ENCODE measurements around the gene PLXNC1. TPM values are rescaled to one million over a fixed set of nuclear protein-coding genes. Genes with fewer than 3 reads are reported as not detected.
A peak's percentile ranks its signal among the peaks of the same experiment; 100 is the strongest.

The PLXNC1 gene
- total and polyA plus RNA-seq, 4 experiments from 2014 or later = 2.9 to 27.6 (median 17.3) TPM

GRCh38 chr12:94141892-94142291 lies 6.5 kb upstream of the PLXNC1 start:
- no peak for DNase-seq
- intact Hi-C loops (cut with micrococcal nuclease) = loop anchor here (10.0 kb wide), 2 partner anchors 503 to 1393 kb away; no protein-coding TSS in a partner anchor
- POLR2A ChIA-PET (ENCODE audit: partially characterized antibody) = no interaction called here
- Mint-ChIP-seq H3K4me1 (peaks cover 0 to 10% (median 4%) of the 10 kb centered on the region in 4 donors), H3K27ac (no peak overlapping the region), H3K27me3 (no peaks in the 10 kb centered on the region), H3K36me3 (no peaks in the 10 kb centered on the region), H3K4me3 (no peak overlapping the region), H3K9me3 (no peaks in the 10 kb centered on the region)
- CTCF ChIA-PET (ENCODE audit: partially characterized antibody) = interaction anchor here (0.7 to 5.0 kb wide), 5 partner anchors 6 to 393 kb away, joined by 3 to 34 read pairs (median 10); no protein-coding TSS in a partner anchor
- Histone ChIP-seq H3K27me3 (ENCODE audit: insufficient read depth, low read length) (no peaks in the 10 kb centered on the region), H3K4me3 (ENCODE audit: low read length in 2 of 2) (no peak overlapping the region), H3K27ac (ENCODE audit: low read depth, low read length) (no peak overlapping the region), H3K4me1 (ENCODE audit: insufficient read depth, low read length) (no peaks in the 10 kb centered on the region), H3K9me3 (ENCODE audit: control insufficient read depth in 1 of 2, low read length in 2 of 2) (no peaks in the 10 kb centered on the region), H3K36me3 (ENCODE audit: insufficient read depth, low read length) (no peaks in the 10 kb centered on the region)

- Histone ChIP-seq H3K4me1 (ENCODE audit: insufficient read depth, low read length) (peaks cover 6% of the 10 kb centered on the region), H3K27ac (ENCODE audit: low read depth, low read length) (no peak overlapping the region), H3K4me3 (ENCODE audit: low read length in 2 of 2) (no peak overlapping the region), H3K9me3 (ENCODE audit: control insufficient read depth in 1 of 2, low read length in 2 of 2) (no peaks in the 10 kb centered on the region), H3K36me3 (ENCODE audit: insufficient read depth, low read length) (no peaks in the 10 kb centered on the region), H3K27me3 (ENCODE audit: insufficient read depth, low read length) (no peaks in the 10 kb centered on the region)
- Mint-ChIP-seq H3K36me3 (peaks cover 0 to 2% of the 10 kb centered on the region in 2 donors), H3K4me1 (peaks cover 7 to 17% (median 8%) of the 10 kb centered on the region in 4 donors), H3K4me3 (no peak overlapping the region), H3K27ac (peak overlapping the region in 4 of 7 donors; percentile 4 to 60 (median 52)), H3K27me3 (no peaks in the 10 kb centered on the region), H3K9me3 (no peaks in the 10 kb centered on the region)
- CTCF ChIA-PET (ENCODE audit: partially characterized antibody) = interaction anchor here (0.9 to 5.0 kb wide), 10 partner anchors 8 to 641 kb away, joined by 3 to 34 read pairs (median 3); no protein-coding TSS in a partner anchor
- no peak for DNase-seq
- POLR2A ChIA-PET (ENCODE audit: partially characterized antibody) = interaction anchor here (0.5 kb wide), 1 partner anchor 461 kb away, joined by 3 read pairs; no protein-coding TSS in a partner anchor
- intact Hi-C loops (cut with micrococcal nuclease) = loop anchor here (10.0 kb wide), 2 partner anchors 501 to 1391 kb away; no protein-coding TSS in a partner anchor
Observed at GRCh38 chr12:94143438-94143837, 4.9 kb upstream of the PLXNC1 start.

DNA sequence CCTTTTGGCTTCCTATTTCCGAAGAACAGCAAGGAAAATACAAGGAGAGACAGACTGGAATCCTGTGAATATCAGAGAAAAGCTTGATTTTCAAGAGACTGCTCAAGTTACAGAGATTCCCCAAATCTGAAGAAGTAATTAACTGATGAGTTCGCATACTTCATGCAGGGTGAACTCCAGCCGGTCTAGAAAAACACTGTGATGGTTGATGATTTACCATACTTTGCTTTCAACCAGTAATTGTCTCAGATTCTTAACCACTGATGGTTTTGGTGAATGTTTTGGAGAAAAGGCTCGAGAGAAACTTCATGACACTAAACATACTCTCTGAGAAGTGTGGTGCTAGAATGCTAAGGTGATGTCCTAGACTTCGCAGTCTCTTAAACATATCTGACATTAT lies 4.4 kb upstream of the PLXNC1 start:
- CTCF ChIA-PET (ENCODE audit: partially characterized antibody) = interaction anchor here (0.8 to 5.0 kb wide), 13 partner anchors 9 to 641 kb away, joined by 3 to 34 read pairs (median 3); no protein-coding TSS in a partner anchor
- Mint-ChIP-seq H3K4me1 (peaks cover 7 to 17% (median 8%) of the 10 kb centered on the region in 4 donors), H3K27me3 (no peaks in the 10 kb centered on the region), H3K27ac (peak overlapping the region in 2 of 7 donors; percentile 4 to 60), H3K36me3 (peaks cover 0 to 2% of the 10 kb centered on the region in 2 donors), H3K4me3 (no peak overlapping the region), H3K9me3 (no peaks in the 10 kb centered on the region)
- Histone ChIP-seq H3K27me3 (ENCODE audit: insufficient read depth, low read length) (no peaks in the 10 kb centered on the region), H3K9me3 (ENCODE audit: control insufficient read depth in 1 of 2, low read length in 2 of 2) (no peaks in the 10 kb centered on the region), H3K36me3 (ENCODE audit: insufficient read depth, low read length) (no peaks in the 10 kb centered on the region), H3K27ac (ENCODE audit: low read depth, low read length) (no peak overlapping the region), H3K4me3 (ENCODE audit: low read length in 2 of 2) (no peak overlapping the region), H3K4me1 (ENCODE audit: insufficient read depth, low read length) (peaks cover 6% of the 10 kb centered on the region)
- intact Hi-C loops (cut with micrococcal nuclease) = loop anchor here (2.0 to 10.0 kb wide), 3 partner anchors 291 to 1391 kb away; no protein-coding TSS in a partner anchor
- no peak for DNase-seq
- POLR2A ChIA-PET (ENCODE audit: partially characterized antibody) = interaction anchor here (0.5 to 1.3 kb wide), 2 partner anchors 64 to 461 kb away, joined by 3 to 4 read pairs; no protein-coding TSS in a partner anchor

DNA sequence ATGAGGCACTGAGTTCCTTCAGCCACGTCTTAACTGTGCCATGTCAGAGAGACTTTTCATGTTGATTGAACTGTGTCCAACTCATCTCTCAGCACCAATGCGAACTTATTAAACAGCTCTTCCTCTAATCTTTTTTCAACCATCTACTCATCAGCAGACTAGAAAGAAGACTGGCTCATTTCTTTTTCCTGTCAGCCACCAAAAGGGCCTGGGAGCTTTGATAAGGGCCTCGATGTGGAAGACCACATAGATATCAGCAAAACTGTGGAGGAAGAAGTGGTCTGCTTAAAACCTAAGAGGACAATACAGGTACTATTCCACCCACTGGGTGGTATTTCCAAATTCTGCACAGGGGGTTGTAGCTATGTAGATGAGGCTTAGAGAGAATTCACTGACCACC lies 3.6 kb upstream of the PLXNC1 start:
- Histone ChIP-seq H3K4me1 (ENCODE audit: insufficient read depth, low read length) (peaks cover 6% of the 10 kb centered on the region), H3K9me3 (ENCODE audit: control insufficient read depth in 1 of 2, low read length in 2 of 2) (no peaks in the 10 kb centered on the region), H3K27me3 (ENCODE audit: insufficient read depth, low read length) (no peaks in the 10 kb centered on the region), H3K27ac (ENCODE audit: low read depth, low read length) (no peak overlapping the region), H3K36me3 (ENCODE audit: insufficient read depth, low read length) (no peaks in the 10 kb centered on the region), H3K4me3 (ENCODE audit: low read length in 2 of 2) (no peak overlapping the region)
- Mint-ChIP-seq H3K27me3 (no peaks in the 10 kb centered on the region), H3K4me3 (no peak overlapping the region), H3K9me3 (no peaks in the 10 kb centered on the region), H3K27ac (peak overlapping the region in 3 of 7 donors; percentile 0 to 44 (median 10)), H3K36me3 (peaks cover 0 to 5% of the 10 kb centered on the region in 2 donors), H3K4me1 (peaks cover 7 to 17% (median 8%) of the 10 kb centered on the region in 4 donors)
- no peak for DNase-seq
- POLR2A ChIA-PET (ENCODE audit: partially characterized antibody) = interaction anchor here (1.3 kb wide), 1 partner anchor 63 kb away, joined by 4 read pairs; no protein-coding TSS in a partner anchor
- CTCF ChIA-PET (ENCODE audit: partially characterized antibody) = interaction anchor here (0.7 to 5.0 kb wide), 14 partner anchors 9 to 782 kb away, joined by 3 to 34 read pairs (median 3); no protein-coding TSS in a partner anchor
- intact Hi-C loops (cut with micrococcal nuclease) = loop anchor here (1.0 to 10.0 kb wide), 6 partner anchors 290 to 1390 kb away; partner anchors contain the start of gene NR2C1

GRCh38 chr12:94145191-94145983 lies 3.0 kb upstream of the PLXNC1 start:
- Histone ChIP-seq H3K36me3 (ENCODE audit: insufficient read depth, low read length) (no peaks in the 10 kb centered on the region), H3K4me3 (ENCODE audit: low read length in 2 of 2) (no peak overlapping the region), H3K27ac (ENCODE audit: low read depth, low read length) (no peak overlapping the region), H3K4me1 (ENCODE audit: insufficient read depth, low read length) (peaks cover 9% of the 10 kb centered on the region), H3K9me3 (ENCODE audit: control insufficient read depth in 1 of 2, low read length in 2 of 2) (no peaks in the 10 kb centered on the region), H3K27me3 (ENCODE audit: insufficient read depth, low read length) (no peaks in the 10 kb centered on the region)
- Mint-ChIP-seq H3K9me3 (no peaks in the 10 kb centered on the region), H3K36me3 (peaks cover 0 to 5% of the 10 kb centered on the region in 2 donors), H3K27ac (peak overlapping the region in 2 of 7 donors; percentile 0 to 42), H3K27me3 (no peaks in the 10 kb centered on the region), H3K4me3 (peak overlapping the region in 1 of 8 donors; percentile 46), H3K4me1 (peaks cover 8 to 19% (median 10%) of the 10 kb centered on the region in 4 donors)
- CTCF ChIA-PET (ENCODE audit: partially characterized antibody) = interaction anchor here (0.7 to 5.0 kb wide), 15 partner anchors 10 to 783 kb away, joined by 3 to 34 read pairs (median 4); no protein-coding TSS in a partner anchor
- POLR2A ChIA-PET (ENCODE audit: partially characterized antibody) = no interaction called here
- intact Hi-C loops (cut with micrococcal nuclease) = loop anchor here (1.0 to 10.0 kb wide), 6 partner anchors 289 to 1389 kb away; partner anchors contain the start of gene NR2C1
- DNase-seq = no peak

DNA sequence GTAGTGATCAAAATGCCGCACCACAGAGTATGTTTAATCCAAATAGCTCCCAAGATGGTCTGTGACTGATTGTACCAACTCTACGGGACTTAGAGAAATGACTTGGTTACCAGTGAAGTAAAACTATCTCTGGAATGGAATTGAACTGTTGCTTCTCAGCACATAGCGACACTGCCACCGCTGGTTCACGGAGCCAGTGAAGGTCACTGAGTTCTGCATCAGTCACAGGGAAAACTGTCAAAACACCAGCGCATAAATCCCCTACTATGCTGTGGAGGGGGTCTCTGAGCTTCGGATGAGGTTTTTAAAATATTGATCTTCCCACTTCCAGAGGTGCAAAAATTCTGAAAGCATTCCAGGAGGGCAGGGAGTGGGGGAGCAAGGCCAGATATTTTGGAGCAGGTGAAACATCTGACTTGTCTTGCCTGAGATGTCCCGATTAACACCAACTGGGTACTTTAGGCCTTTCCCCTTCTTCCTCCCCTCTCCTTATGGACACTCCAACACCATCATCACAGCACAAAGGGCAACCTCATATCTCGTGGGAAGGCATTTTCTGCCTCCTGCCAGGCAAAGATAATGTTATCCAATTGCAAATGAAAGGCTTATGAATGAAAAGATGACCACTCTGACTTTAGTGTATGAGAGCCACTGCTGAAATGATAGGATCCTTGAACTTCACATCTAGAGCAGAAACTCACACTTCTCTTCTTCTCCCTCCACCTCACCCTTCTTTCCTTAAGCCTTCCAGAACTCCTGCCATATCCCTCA lies 2.0 kb upstream of the PLXNC1 start:
- ChIA-PET CTCF (ENCODE audit: partially characterized antibody) (interaction anchor here (1.0 to 5.0 kb wide), 6 partner anchors 11 to 388 kb away, joined by 3 to 34 read pairs (median 4); no protein-coding TSS in a partner anchor), POLR2A (ENCODE audit: partially characterized antibody) (interaction anchor here (0.5 kb wide), 1 partner anchor 34 kb away, joined by 3 read pairs; no protein-coding TSS in a partner anchor)
- no peaks in the 10 kb centered on the region for H3K9me3 ChIP-seq (ENCODE audit: control insufficient read depth in 1 of 2, low read length in 2 of 2)
- no peaks in the 10 kb centered on the region for H3K27me3 ChIP-seq (ENCODE audit: insufficient read depth, low read length)
- peak overlapping the region in 6 of 8 donors; percentile 4 to 60 (median 28) for H3K4me3 Mint-ChIP-seq
- peak overlapping the region in 4 of 7 donors; percentile 3 to 84 (median 67) for H3K27ac Mint-ChIP-seq
- H3K4me3 ChIP-seq (ENCODE audit: low read length in 2 of 2) = no peak overlapping the region
- H3K4me1 Mint-ChIP-seq = peaks cover 15 to 28% (median 18%) of the 10 kb centered on the region in 4 donors
- H3K36me3 ChIP-seq (ENCODE audit: insufficient read depth, low read length) = no peaks in the 10 kb centered on the region
- DNase-seq = no peak
- H3K4me1 ChIP-seq (ENCODE audit: insufficient read depth, low read length) = peaks cover 19% of the 10 kb centered on the region
- no peaks in the 10 kb centered on the region for H3K9me3 Mint-ChIP-seq
- intact Hi-C loops (cut with micrococcal nuclease) = loop anchor here (5.0 to 10.0 kb wide), 4 partner anchors 498 to 1388 kb away; partner anchors contain the start of gene NR2C1
- H3K27ac ChIP-seq (ENCODE audit: low read depth, low read length) = no peak overlapping the region
- no peaks in the 10 kb centered on the region for H3K27me3 Mint-ChIP-seq
- H3K36me3 Mint-ChIP-seq = peaks cover 0 to 9% of the 10 kb centered on the region in 2 donors
